Mammary epithelial cell (primary cell): ENCODE results near the gene CDKN2B-AS1.

Experiments
- CTCF ChIP-seq, 2 donors: IDR thresholded peaks in 1 of 2; conservative IDR thresholded peaks in 1 of 2; 2 replicates each; pipeline ENCODE4 v1.5.1; 2011 to 2012; ENCODE audit warnings: inconsistent platforms in 2 of 2, low read length in 2 of 2, mild to moderate bottlenecking in 2 of 2, control low read depth in 1 of 2, low read depth in 1 of 2; ENCODE audit not compliant: insufficient read depth in 1 of 2; ENCODE audit errors: extremely low read depth in 1 of 2
- EZH2 ChIP-seq: IDR thresholded peaks from 2 replicates; pipeline ENCODE4 v1.6.1; 2012; ENCODE audit warnings: low read length, inconsistent platforms, borderline replicate concordance

- TF ChIP-seq CTCF (conservative IDR thresholded peaks at IDR 0.05 in 1 of 2, IDR thresholded peaks at IDR 0.05 in 1 of 2; ENCODE audit: extremely low read depth in 1 of 2, insufficient read depth in 1 of 2, low read depth in 1 of 2, low read length in 2 of 2) = no peak
- TF ChIP-seq EZH2 = no peak
Measured at GRCh38 chr9:22165144-22165543, 170.6 kb downstream of the CDKN2B-AS1 start.
